GM18907 (cell line): ENCODE measurements around the gene CCDC40.

Experiments used
- ATAC-seq: cut with Tn5 transposase; IDR thresholded peaks from one replicate; pipeline ENCODE4 v1.9.1; 2021; ENCODE audit warnings: mild to moderate bottlenecking, moderate library complexity; ENCODE audit not compliant: unreplicated experiment

The CCDC40 gene

DNA sequence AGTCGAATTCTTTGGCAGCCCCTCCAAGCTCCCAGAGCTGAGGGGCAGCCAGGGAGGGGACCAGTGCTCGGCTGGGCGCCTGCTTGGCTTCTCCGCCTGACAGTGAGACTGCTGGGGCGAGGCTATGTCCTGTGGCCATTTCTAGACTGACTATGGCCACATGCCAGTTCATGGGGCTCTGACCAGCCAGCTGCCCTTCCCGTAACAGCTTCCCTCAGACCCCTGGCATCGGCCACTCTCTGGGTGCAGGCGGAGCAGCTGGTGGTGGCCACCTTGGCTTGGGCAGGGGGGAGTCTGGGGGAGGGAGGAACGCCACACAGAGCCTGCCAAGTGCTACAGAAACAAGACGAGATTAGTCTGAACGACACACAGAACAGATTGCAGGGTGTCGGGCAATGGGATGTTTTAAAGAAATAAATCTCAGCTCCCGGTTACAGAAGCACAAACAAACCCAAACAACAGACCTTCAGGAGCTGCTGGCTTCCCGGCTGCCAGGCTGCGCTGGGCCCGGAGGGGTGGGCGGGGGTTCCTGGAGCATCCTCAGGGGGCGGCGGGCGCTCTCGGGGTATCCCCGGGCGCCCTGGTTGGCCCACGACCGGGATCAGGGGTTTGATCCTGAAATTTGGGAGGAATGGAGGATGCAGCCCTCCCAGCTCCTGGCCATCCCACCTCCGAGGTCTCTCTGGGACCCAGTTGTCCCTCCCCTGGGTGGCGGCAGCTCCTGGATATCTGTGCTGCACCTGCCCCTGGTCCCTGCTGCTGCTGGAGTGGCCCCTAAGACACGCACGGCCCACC is 35.3 kb upstream of the CCDC40 start:
- ATAC-seq, result no peak

DNA sequence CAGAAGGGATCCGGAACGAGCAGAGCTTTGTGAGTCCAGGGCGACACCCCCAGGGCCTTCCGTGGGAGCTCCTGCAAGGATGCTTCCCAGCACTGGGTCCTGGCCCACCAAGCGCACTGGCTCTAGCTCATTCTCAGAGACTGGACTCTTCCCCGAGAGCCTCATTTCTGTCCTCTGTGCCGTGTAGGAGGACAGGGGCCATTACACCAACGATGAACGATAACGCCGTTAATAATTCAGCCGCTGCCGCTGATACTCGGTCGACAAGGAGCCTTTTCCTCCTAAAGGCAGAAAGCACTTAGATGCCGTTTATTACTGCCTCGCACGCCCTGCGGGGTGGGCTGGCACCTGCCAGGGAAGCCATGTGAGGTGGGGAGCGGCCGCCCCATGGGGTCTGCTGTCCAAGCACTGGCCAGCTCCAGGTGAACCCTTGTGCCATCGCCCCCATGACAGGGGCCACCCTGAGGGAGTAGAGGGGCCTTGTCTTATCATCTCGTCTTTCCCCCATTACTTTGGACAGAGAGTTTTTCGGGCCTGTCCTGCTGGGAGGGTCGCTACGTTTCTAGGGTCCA is 34.3 kb upstream of the CCDC40 start:
- no peak for ATAC-seq

DNA sequence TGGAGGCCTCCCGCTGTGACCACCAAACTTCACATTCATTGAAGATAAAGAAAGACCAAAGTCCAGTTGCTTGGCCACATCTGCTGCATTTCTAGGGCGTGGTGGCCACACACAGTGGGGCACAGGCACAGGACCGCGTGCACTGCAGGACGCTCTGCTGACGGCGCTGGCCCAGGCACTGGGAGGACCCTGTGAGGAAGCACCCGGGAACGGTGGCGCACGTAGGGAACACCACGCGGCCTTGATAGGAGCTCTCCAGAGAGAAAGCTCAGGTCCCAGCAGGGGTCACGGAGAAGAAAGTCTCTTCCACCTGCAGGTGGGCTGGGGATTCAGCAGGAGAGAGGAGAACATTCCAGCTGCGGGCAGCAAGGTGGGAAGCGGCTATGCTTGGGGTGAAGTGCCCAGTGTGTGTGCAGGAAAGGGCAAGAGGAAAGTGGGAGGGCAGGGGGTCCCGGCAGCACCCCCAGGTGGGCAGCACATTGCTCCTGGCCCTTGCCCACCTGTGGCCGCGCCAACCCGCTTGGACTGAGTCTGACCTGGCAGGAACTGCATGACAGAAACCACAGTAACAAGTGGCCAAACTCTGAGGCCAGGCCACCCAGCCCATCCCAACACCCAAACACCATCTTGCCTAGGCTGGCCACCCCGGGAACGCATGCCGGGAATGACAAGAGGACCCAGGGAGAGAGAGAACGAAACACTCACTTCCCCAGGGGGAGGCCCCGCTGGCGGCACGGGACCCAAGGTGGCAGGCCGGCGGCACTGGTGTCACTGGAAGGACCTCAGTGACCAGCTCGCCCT is 33.6 kb upstream of the CCDC40 start:
- ATAC-seq, result no peak

DNA sequence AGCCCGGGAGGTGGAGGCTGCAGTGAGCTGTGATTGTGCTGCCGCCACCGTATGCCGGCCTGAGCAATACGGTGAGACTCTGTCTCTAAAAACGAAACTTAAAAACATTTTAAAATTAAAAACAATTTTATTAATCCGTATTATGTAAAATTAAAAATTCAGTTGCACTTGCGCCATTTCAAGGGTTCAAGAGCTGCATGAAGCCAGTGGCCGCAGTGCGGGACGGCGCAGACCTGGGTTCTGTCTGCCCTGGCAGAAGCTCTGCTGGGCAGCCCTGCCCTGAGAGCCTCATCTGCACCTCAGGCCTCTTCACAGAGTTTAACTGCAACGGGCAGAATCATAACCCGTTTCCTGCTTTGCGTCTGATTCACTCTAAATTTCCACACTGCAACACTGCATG is 32.5 kb upstream of the CCDC40 start:
- ATAC-seq, result no peak

- ATAC-seq, result no peak
Measured at GRCh38 chr17:80005360-80006338, 30.8 kb upstream of the CCDC40 start.

GRCh38 chr17:80006339-80006720 is 30.1 kb upstream of the CCDC40 start:
- ATAC-seq, result no peak

GRCh38 chr17:80006811-80007752 is 29.4 kb upstream of the CCDC40 start:
- ATAC-seq, result no peak

- ATAC-seq, result no peak
Measured at GRCh38 chr17:80007939-80008338, 28.5 kb upstream of the CCDC40 start.

DNA sequence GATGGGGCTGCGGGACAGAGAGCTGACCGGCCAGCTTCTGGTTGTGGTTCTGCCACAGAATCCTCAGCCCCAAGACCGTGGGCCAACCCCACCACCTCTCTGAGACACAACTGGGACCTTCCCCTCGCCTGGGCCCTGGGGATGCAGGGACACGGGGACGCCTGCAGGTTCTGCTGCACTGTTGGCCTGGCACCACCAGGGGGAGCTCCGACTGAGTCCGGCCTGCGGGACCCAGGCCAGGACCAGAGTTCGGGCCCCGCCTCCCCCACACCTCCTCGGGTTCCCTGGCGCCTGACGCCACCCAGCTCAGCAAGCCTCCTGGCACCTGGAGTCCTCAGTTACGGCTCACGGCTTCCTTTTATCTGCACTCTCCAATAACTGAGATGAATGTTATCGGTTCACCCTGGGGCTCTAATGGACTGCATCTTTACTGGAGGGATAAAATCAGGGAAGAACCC is 28.0 kb upstream of the CCDC40 start:
- ATAC-seq, result no peak

DNA sequence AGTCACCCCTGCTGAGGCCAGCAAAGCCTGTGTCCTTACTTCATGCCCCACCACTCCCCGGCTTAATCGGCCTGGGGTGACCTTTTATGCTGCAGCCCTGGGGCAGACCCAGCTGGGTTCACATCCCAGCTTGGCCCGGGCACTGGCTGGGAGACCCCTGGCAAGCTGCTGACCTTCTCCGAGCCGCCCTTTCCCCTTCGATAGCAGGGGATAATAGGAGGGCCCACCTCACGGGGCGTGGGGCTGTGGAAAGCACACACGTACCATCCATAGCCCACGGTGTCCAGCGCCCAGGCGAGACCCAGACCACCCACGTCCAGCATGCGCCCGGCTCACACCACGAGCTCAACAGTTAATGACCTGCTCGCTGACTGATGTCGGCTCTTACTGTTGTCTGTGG is 27.6 kb upstream of the CCDC40 start:
- no peak for ATAC-seq

DNA sequence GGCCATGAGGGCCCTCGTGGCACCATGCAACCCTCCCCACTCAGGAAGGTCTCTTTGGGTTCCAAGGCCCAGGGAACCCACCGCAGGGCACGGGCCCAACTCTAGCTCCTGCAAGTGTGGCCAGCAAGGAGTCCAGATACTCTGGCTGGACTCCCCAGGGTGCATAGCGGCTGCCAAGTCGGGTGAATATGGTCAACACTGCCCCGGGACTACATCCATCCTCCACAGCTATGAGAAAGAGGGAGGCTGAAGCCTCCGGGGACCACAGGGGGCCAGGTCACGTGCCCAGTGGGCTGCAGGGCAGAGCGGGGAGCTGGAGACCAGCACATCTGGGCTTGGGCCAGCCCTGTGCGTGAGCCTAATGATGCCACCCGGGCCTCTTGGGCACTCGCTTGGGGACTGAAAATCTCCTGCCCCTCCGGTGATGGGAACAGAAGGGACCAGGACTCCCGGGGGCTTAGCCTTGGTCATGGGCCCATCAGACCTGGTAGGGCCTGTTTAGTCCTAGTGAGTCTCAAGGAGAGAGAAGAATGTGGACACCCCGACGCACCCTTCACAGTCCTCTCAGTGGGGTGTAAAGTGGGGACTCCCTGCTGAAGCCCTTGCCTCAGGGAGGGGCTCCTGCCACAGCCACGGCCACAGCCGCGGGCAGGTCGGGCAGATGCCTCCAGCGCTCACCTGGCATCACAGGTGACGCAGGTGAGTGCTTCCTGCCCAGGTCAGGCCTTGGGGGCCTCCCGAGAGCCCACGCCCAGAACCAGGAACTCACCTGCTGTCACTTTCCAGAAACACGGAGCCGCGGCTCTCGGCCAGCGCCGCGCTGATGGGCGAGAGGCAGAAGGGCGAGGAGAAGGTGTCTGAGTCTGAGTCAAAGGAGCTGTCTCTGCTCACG is 26.8 kb upstream of the CCDC40 start:
- ATAC-seq, result no peak

- no peak for ATAC-seq
Measured at GRCh38 chr17:80010283-80010858, 26.1 kb upstream of the CCDC40 start.

GRCh38 chr17:80011989-80012555 is 24.4 kb upstream of the CCDC40 start:
- no peak for ATAC-seq

DNA sequence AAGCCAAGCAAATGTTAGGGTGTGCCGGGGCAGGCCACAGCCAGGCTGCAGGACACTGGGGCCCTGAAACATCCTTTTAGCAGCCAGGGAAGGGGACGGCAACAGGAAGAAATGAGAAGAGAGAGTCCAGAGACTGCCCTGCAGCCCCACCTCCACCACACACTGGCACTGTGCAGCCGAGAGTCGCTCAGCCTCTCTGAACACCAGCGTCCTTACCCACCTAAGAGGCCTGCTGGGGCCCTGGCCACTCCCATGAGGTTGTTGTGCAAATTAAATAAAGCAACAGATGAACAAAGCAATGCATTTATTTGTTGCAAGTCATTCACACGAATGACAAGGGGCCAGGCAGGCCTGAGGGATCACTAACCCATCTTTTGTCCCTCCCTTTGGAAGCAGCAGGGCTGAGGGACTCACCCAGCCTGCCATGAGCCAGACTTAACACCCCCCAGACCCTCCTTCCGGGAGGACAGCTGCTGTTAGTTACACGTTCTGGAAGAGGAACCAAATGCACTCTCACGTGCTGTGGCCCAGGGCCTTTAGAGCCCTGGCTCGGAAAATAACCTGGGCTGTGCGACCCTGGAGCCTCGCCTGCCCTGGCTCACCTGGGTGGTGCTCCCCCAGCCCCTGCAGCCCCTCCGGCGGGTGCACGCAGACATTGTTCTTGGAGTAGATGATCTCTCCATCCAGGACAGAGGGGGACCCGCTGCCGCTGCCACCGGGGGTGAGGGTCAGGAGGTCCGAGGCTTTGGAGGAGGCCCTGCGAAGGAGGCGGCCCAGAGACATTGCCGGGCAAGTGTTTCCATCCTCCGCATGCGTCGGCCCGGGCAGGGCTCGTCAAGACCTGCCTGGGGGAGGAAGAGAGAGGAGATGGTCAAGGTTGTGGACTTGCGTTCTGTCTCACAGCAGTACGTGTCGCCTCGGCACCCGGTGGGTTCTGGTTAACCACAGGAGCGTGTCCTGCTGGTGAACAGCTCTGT is 23.4 kb upstream of the CCDC40 start:
- ATAC-seq, result no peak

- no peak for ATAC-seq
Measured at GRCh38 chr17:80017226-80018010, 19.0 kb upstream of the CCDC40 start.
